ENCODE data around the gene EGLN1. TPM values are rescaled to one million over a fixed set of nuclear protein-coding genes. Genes with fewer than 3 reads are reported as not detected.
"Not testable (repeated sequence)": the region's sequence is repeated elsewhere in the genome, so short reads cannot be mapped to it uniquely, and the experiment has no call there.

EGLN1 gene
- total RNA-seq (2021; ENCODE audit: unreplicated experiment) = 29.0 TPM
- 18.5 TPM for polyA plus RNA-seq (2012; ENCODE audit: insufficient read length)
- Bru-seq, nascent RNA = percentile 81 among the genes with signal in this experiment
- percentile 79 among the genes with signal in this experiment for BruChase-seq, experiment 1, labeled RNA remaining after a 2-hour chase
- BruChase-seq, experiment 2, labeled RNA remaining after a 6-hour chase = percentile 86 among the genes with signal in this experiment
- long read RNA-seq, full-length matches to known transcripts = 107 of 147 reads
- long read RNA-seq, partial matches to known transcripts = 4 of 147 reads
- long read RNA-seq, other reads (novel, unspliced or antisense) = 36 of 147 reads

GRCh38 chr1:231421971-231422797, at the start of gene EGLN1:
Gene EGLN1 (minus strand): TSS chr1:231422287. CDS start chr1:231421888, 399 bp downstream.
- Histone ChIP-seq H3K4me1 (ENCODE audit: control insufficient read depth, insufficient read depth, low read length) (peaks cover 38% of the 10 kb centered on the region), H3K27me3 (ENCODE audit: control insufficient read depth, insufficient read depth, low read length) (no peaks in the 10 kb centered on the region), H3K36me3 (ENCODE audit: control insufficient read depth, insufficient read depth, low read length) (peaks cover 4% of the 10 kb centered on the region; the same call in 1 of the 2 replicates), H3K9me3 (ENCODE audit: control insufficient read depth, insufficient read depth, low read depth, low read length) (no peaks in the 10 kb centered on the region), H3K4me3 (ENCODE audit: low read depth in 2 of 2, low read length in 2 of 2) (peak within 1 kb of the TSS; percentile 72 to 79), H3K27ac (ENCODE audit: low read length) (peak within 1 kb of the TSS; percentile 95)
- TF ChIP-seq REST (IDR thresholded peaks at IDR 0.05; ENCODE audit: insufficient read depth in 1 of 2, low read depth in 2 of 2, low read length in 1 of 2) = no peak
- peak; percentile 84 for TF ChIP-seq POLR2AphosphoS5 (IDR thresholded peaks at IDR 0.05; ENCODE audit: low read depth, low read length)
- TF ChIP-seq CTCF (IDR thresholded peaks at IDR 0.05) = peak; percentile 62
- no peak; the same call in 1 of the 2 replicates for TF ChIP-seq SIN3A (IDR thresholded peaks at IDR 0.05; ENCODE audit: borderline replicate concordance, insufficient read depth, low read depth, low read length)
- TF ChIP-seq TCF7L2 (IDR thresholded peaks at IDR 0.05; ENCODE audit: low read depth, low read length) = no peak
- ChIA-PET CTCF (no interaction called here), POLR2A (no interaction called here)
- BruUV-seq (replicated peaks) = no TSS peak
- in situ Hi-C loops (cut with HindIII; ENCODE audit: low pct_unique_long_range_greater_than_20kb, low sequenced_read_pairs) (no loop called here), intact Hi-C loops (cut with micrococcal nuclease; ENCODE audit: unreplicated experiment) (loop anchor here (2.0 kb wide), 1 partner anchor 107 kb away; the partner anchor contains the start of gene TSNAX)
- ATAC-seq (peak; percentile 94), DNase-seq (ENCODE audit: low read depth, low spot score) (peak; percentile 62)

GRCh38 chr1:231471500-231471899, 49.4 kb upstream of the EGLN1 start:
- POLR2A ChIA-PET; DNase-seq (ENCODE audit: low read depth, low spot score); H3K9me3 ChIP-seq (ENCODE audit: control insufficient read depth, insufficient read depth, low read depth, low read length); H3K27ac ChIP-seq (ENCODE audit: low read length); H3K4me1 ChIP-seq (ENCODE audit: control insufficient read depth, insufficient read depth, low read length); H3K36me3 ChIP-seq (ENCODE audit: control insufficient read depth, insufficient read depth, low read length); H3K4me3 ChIP-seq (ENCODE audit: low read depth in 2 of 2, low read length in 2 of 2); H3K27me3 ChIP-seq (ENCODE audit: control insufficient read depth, insufficient read depth, low read length); ATAC-seq; BruUV-seq (replicated peaks); CTCF ChIA-PET; intact Hi-C loops (cut with micrococcal nuclease; ENCODE audit: unreplicated experiment); in situ Hi-C loops (cut with HindIII; ENCODE audit: low pct_unique_long_range_greater_than_20kb, low sequenced_read_pairs): not testable (repeated sequence)

GRCh38 chr1:231471027-231471426, 48.9 kb upstream of the EGLN1 start:
- DNase-seq (ENCODE audit: low read depth, low spot score); intact Hi-C loops (cut with micrococcal nuclease; ENCODE audit: unreplicated experiment); H3K9me3 ChIP-seq (ENCODE audit: control insufficient read depth, insufficient read depth, low read depth, low read length); BruUV-seq (replicated peaks); H3K27me3 ChIP-seq (ENCODE audit: control insufficient read depth, insufficient read depth, low read length); POLR2A ChIA-PET; H3K27ac ChIP-seq (ENCODE audit: low read length); CTCF ChIA-PET; in situ Hi-C loops (cut with HindIII; ENCODE audit: low pct_unique_long_range_greater_than_20kb, low sequenced_read_pairs); H3K4me1 ChIP-seq (ENCODE audit: control insufficient read depth, insufficient read depth, low read length); H3K36me3 ChIP-seq (ENCODE audit: control insufficient read depth, insufficient read depth, low read length); ATAC-seq; H3K4me3 ChIP-seq (ENCODE audit: low read depth in 2 of 2, low read length in 2 of 2): not testable (repeated sequence)
